ENCODE measurements around the gene FRMD4B. TPM values are rescaled to one million over a fixed set of nuclear protein-coding genes. Genes with fewer than 3 reads are reported as not detected.

The FRMD4B gene
- total and polyA plus RNA-seq, 4 donors, result 16.6 to 96.4 (median 39.0) TPM

GRCh38 chr3:69390771-69391170 lies 4.9 kb upstream of the FRMD4B start:
- TF ChIP-seq, protein P1, sequence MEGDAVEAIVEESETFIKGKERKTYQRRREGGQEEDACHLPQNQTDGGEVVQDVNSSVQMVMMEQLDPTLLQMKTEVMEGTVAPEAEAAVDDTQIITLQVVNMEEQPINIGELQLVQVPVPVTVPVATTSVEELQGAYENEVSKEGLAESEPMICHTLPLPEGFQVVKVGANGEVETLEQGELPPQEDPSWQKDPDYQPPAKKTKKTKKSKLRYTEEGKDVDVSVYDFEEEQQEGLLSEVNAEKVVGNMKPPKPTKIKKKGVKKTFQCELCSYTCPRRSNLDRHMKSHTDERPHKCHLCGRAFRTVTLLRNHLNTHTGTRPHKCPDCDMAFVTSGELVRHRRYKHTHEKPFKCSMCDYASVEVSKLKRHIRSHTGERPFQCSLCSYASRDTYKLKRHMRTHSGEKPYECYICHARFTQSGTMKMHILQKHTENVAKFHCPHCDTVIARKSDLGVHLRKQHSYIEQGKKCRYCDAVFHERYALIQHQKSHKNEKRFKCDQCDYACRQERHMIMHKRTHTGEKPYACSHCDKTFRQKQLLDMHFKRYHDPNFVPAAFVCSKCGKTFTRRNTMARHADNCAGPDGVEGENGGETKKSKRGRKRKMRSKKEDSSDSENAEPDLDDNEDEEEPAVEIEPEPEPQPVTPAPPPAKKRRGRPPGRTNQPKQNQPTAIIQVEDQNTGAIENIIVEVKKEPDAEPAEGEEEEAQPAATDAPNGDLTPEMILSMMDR (IDR thresholded peaks at IDR 0.05; ENCODE audit: control extremely low read depth, extremely low read depth), result no peak
- no peak for DNase-seq
- 96 to 98% methylated on average over 5 of the region's 5 CpGs for WGBS, 2 donors

GRCh38 chr3:69389520-69390248 lies 3.8 kb upstream of the FRMD4B start:
- TF ChIP-seq, protein P1 (IDR thresholded peaks at IDR 0.05; ENCODE audit: control extremely low read depth, extremely low read depth), result no peak
- Histone ChIP-seq H3K9me3 (ENCODE audit: control insufficient read depth in 4 of 4, insufficient read depth in 3 of 4, low read length in 3 of 4) (no peaks in the 10 kb centered on the region), H3K9ac (ENCODE audit: insufficient read depth in 1 of 2, low read length in 2 of 2) (no peak overlapping the region), H3K27me3 (ENCODE audit: control insufficient read depth in 3 of 3, insufficient read depth in 3 of 3, low read length in 2 of 3) (no peaks in the 10 kb centered on the region), H3K36me3 (ENCODE audit: control insufficient read depth in 4 of 4, insufficient read depth in 4 of 4, low read length in 4 of 4) (no peaks in the 10 kb centered on the region), H3K4me1 (ENCODE audit: control insufficient read depth in 5 of 5, insufficient read depth in 5 of 5, low read length in 5 of 5) (peaks cover 0 to 20% (median 3%) of the 10 kb centered on the region in 5 donors), H3K4me3 (no peak overlapping the region), H3K27ac (ENCODE audit: low read depth in 1 of 2, low read length in 1 of 2) (no peak overlapping the region)
- 21 to 42% methylated on average over 4 of the region's 4 CpGs for WGBS, 2 donors
- DNase-seq, result no peak
- ATAC-seq (ENCODE audit: insufficient read depth, low FRiP score), result no peak

More at GRCh38 chr3:69390771-69391170, 4.9 kb upstream of the FRMD4B start:
- Histone ChIP-seq H3K4me1 (ENCODE audit: control insufficient read depth in 5 of 5, insufficient read depth in 5 of 5, low read length in 5 of 5) (peaks cover 0 to 9% (median 0%) of the 10 kb centered on the region in 5 donors), H3K4me3 (no peak overlapping the region), H3K27ac (ENCODE audit: low read depth in 1 of 2, low read length in 1 of 2) (no peak overlapping the region), H3K9me3 (ENCODE audit: control insufficient read depth in 4 of 4, insufficient read depth in 3 of 4, low read length in 3 of 4) (no peaks in the 10 kb centered on the region), H3K27me3 (ENCODE audit: control insufficient read depth in 3 of 3, insufficient read depth in 3 of 3, low read length in 2 of 3) (no peaks in the 10 kb centered on the region), H3K9ac (ENCODE audit: insufficient read depth in 1 of 2, low read length in 2 of 2) (no peak overlapping the region), H3K36me3 (ENCODE audit: control insufficient read depth in 4 of 4, insufficient read depth in 4 of 4, low read length in 4 of 4) (no peaks in the 10 kb centered on the region)
- no peak for ATAC-seq (ENCODE audit: insufficient read depth, low FRiP score)

GRCh38 chr3:69388241-69388640 lies 2.4 kb upstream of the FRMD4B start:
- WGBS, 2 donors, result 70 to 76% methylated on average over 4 of the region's 4 CpGs
- no peak overlapping the region for H3K9ac ChIP-seq (ENCODE audit: insufficient read depth in 1 of 2, low read length in 2 of 2)
- H3K4me1 ChIP-seq (ENCODE audit: control insufficient read depth in 5 of 5, insufficient read depth in 5 of 5, low read length in 5 of 5), result peaks cover 0 to 29% (median 4%) of the 10 kb centered on the region in 5 donors
- no peak overlapping the region for H3K27ac ChIP-seq (ENCODE audit: low read depth in 1 of 2, low read length in 1 of 2)
- ATAC-seq (ENCODE audit: insufficient read depth, low FRiP score), result no peak
- TF ChIP-seq, protein P1 (IDR thresholded peaks at IDR 0.05; ENCODE audit: control extremely low read depth, extremely low read depth), result no peak
- H3K4me3 ChIP-seq, result no peak overlapping the region
- DNase-seq, result no peak
- H3K36me3 ChIP-seq (ENCODE audit: control insufficient read depth in 4 of 4, insufficient read depth in 4 of 4, low read length in 4 of 4), result no peaks in the 10 kb centered on the region
- no peaks in the 10 kb centered on the region for H3K9me3 ChIP-seq (ENCODE audit: control insufficient read depth in 4 of 4, insufficient read depth in 3 of 4, low read length in 3 of 4)
- H3K27me3 ChIP-seq (ENCODE audit: control insufficient read depth in 3 of 3, insufficient read depth in 3 of 3, low read length in 2 of 3), result no peaks in the 10 kb centered on the region
